Frontal cortex (tissue), 4 donors: ENCODE measurements around the gene SPDYE4. TPM values are rescaled to one million over a fixed set of nuclear protein-coding genes. Genes with fewer than 3 reads are reported as not detected.

Experiments used
- DNase-seq, 2 donors: peaks; one replicate each; pipeline ENCODE4 v3.0.0; 2012; ENCODE audit warnings: low spot score in 2 of 2
- FAIRE-seq: peaks from 2 replicates; lab custom pipeline; 2012; peaks lifted over from hg19 to GRCh38; lab: Jason Lieb, UNC
- total RNA-seq: library from RNA; depleted of rRNA; stranded (reverse); fragments of >200 nt; gene quantifications from one replicate; pipeline ENCODE4 v1.2.3, GENCODE V29; 2014
- donor health status: control.
- donor health status: control.
- donor health status: control.

The SPDYE4 gene
- total RNA-seq, 1 donor from 2014 or later, result not detected

DNA sequence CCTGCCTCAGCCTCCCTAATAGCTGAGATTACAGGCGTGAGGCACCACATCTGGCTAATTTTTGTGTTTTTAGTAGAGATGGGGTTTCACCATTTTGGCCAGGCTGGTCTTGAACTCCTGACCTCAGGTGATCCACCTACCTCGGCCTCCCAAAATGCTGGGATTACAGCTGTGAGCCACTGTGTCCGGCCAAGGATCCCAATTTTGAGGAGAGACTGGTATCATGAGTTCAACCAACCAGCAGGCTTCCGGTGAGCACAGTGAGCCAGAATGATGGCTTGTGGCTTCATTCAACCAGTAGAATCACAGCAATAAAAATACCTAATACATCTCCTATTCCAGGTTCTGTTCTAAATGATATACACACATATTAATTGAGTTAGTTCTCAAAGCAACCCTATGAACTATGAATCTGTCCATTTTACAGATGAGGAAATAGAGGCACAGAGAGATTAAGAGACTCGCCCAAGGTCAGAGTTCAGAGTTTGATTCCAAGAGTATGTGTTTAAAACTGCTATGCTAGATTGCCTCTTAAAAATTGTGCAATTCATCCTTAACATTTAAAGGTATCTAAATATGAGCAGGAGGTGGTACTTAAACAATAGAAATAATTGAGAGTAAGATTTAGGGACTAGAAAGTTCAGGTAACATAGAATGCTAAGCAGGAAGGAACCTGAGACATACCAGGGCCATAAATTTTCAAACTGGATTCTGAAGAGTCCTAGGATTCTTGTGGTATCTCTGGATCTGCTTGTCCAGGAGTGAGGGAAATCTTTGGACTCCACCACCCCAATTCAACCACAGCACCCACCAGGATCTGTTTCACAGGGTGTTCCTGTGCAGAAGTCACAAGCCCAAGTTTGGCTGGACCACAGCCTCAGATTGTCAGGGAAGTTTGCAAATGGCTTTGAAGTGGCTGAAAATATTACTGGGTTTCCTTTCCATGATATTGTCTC lies 38.8 kb downstream of the SPDYE4 start:
- no peak for DNase-seq
- no peak for FAIRE-seq

DNA sequence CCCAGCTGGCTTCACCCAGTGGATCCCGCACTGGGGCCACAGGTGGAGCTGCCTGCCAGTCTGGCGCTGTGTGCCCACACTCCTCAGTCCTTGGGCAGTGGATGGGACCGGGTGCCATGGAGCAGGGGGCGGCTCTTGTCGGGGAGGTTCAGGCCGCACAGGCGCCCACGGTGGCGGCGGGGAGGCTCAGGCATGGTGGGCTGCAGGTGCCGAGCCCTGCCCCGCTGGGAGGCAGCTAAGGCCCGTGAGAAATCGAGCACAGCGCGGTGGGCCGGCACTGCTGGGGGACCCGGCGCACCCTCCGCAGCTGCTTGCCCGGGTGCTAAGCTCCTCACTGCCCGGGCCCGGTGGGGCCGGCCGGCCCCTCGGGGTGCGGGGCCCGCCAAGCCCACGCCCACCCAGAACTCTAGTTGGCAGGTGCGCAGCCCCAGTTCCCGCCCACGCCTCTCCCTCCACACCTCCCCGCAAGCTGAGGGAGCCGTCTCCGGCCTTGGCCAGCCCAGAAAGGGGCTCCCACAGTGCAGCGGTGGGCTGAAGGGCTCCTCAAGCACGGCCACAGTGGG lies 40.3 kb downstream of the SPDYE4 start:
- FAIRE-seq, result no peak
- DNase-seq, result no peak

GRCh38 chr17:8713878-8714277 lies 44.5 kb downstream of the SPDYE4 start:
- FAIRE-seq (no peak), DNase-seq (no peak)

- FAIRE-seq, result no peak
- DNase-seq, result no peak
Measured at GRCh38 chr17:8713315-8713714, 45.0 kb downstream of the SPDYE4 start.

GRCh38 chr17:8712698-8713097 lies 45.6 kb downstream of the SPDYE4 start:
- no peak for FAIRE-seq
- DNase-seq, result no peak

DNA sequence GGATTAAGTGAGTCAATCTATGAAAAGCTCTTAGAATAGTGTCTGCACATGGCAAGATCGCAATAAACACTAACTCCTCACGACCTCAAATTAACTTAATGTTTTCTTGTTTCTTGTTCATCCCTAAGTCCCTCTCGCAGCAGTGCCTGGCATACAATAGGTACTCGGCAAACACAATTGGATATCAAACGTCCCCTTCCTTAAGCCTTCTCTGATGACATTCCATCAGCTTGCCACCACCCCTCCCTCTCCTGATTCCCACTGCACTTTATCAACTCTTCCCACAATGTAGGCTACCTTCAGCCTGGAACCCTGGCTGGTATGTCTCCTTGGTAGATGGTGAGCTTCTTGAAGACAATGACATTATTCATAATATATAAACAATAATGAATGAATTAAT lies 47.1 kb downstream of the SPDYE4 start:
- DNase-seq (no peak), FAIRE-seq (no peak)

GRCh38 chr17:8710813-8711212 lies 47.5 kb downstream of the SPDYE4 start:
- no peak for FAIRE-seq

DNA sequence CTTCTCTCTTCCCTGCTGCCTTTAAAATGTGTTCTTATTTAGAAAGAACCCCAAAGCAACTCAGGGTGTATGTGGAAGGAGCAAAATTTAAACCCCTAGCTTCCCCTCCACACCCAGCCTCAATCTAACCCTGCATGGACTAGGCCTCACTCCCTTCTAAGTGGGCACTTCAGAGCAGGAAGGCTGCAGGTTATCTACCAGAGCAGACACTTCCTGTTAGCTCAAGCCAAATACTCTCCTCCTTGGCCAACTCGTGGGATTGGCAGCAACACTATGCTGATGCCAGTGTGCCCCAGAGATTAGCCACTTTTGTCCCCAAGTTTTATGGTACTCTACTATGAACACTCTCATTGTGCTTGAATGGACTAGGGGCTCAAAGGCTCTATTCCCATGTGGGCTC lies 49.3 kb downstream of the SPDYE4 start:
- DNase-seq, result no peak

More at GRCh38 chr17:8710813-8711212, 47.5 kb downstream of the SPDYE4 start:
- DNase-seq, result no peak

GRCh38 chr17:8708025-8708461 lies 50.3 kb downstream of the SPDYE4 start:
- no peak for FAIRE-seq
- DNase-seq, result no peak

More for the DNA sequence above, 49.3 kb downstream of the SPDYE4 start:
- FAIRE-seq, result no peak

GRCh38 chr17:8707332-8708024 lies 50.9 kb downstream of the SPDYE4 start:
- no peak for FAIRE-seq
- DNase-seq, result no peak

DNA sequence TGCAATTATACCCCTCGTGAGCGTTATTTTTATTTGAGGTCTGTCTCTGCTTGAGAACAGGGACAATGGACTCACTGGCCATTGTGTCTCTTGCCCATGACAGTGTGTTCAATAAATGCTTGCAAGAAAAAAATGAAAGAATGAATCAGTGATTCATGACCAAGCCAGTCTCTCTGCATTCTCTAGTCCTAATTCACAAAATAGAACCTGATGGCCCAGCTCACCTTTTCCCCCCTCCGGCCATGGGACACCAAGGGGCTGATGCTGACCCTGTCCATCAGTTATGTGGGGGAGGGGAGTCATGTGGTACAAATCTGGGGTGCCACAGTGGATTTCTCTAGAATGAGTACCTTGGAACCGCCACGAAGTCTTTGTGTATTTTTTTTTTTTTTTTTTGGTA lies 51.9 kb downstream of the SPDYE4 start:
- no peak for DNase-seq
- no peak for FAIRE-seq

GRCh38 chr17:8705427-8705826 lies 52.9 kb downstream of the SPDYE4 start:
- DNase-seq, result no peak
- no peak for FAIRE-seq

DNA sequence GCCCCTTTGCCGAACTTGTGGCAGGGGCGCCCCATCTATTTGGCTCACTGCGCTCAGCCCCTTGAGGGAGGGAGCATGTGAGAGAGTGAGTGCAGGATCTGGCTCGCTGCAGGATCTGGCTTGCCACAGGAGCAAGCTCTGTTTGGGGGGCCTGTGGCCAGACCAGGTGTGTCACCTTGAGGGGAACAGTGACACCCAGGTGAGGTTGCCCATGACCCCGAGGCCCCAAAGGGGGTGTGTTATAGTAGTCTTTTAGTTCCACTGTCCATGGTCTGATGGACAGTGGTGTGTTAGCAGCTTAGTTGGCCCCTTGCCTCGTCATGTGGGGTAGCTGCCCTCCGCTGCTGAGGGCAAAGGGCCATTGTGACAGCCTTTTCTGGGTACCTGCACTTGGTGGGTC lies 55.3 kb downstream of the SPDYE4 start:
- FAIRE-seq (no peak), DNase-seq (no peak)

- DNase-seq (no peak), FAIRE-seq (no peak)
Measured at GRCh38 chr17:8701754-8702153, 56.6 kb downstream of the SPDYE4 start.

DNA sequence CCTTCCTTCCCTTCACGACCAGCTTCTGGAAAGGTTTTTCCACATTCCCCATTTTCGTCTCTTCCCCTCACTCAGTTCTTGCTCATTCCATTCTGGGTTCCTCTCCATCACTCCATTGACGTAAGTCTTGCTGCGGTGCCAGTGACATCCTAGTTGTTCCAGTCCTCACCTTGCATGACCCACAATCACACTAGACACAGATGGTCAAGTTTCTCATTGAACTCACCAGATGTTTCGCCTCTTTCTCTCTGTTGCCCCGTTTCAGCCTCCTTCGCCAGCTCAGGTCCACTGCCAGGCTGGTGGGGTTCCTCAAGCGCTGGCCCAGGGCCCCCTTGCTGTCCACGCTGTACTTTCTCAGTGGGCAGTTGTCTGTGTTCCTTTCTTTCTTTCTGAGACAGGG lies 57.1 kb downstream of the SPDYE4 start:
- no peak for DNase-seq
- FAIRE-seq, result no peak

Other genes with a start within 250 kb of the SPDYE4 start
- gene MYH10, start 127.8 kb downstream of the SPDYE4 start, total RNA-seq, result 118 TPM
- 0.41 TPM for gene CCDC42, start 13.7 kb downstream of the SPDYE4 start, total RNA-seq
- gene MFSD6L, start 40.8 kb upstream of the SPDYE4 start, total RNA-seq, result not detected
- gene PIK3R6, start 109.1 kb upstream of the SPDYE4 start, total RNA-seq, result under 0.01 TPM
- 0.41 TPM for gene PIK3R5, start 207.2 kb upstream of the SPDYE4 start, total RNA-seq